ENCODE data around the gene HIBADH.
A peak's percentile ranks its signal among the peaks of the same experiment; 100 is the strongest.

Gene HIBADH

GRCh38 chr7:27662490-27663205 lies at the start of gene HIBADH:
TSS of gene HIBADH (minus strand) at chr7:27662883. CDS start at chr7:27662788, 95 bp downstream.
- DNase-seq (ENCODE audit: low read depth, low spot score) = peak; percentile 100

GRCh38 chr7:27712217-27712616 lies 49.5 kb upstream of the HIBADH start:
- no peak for DNase-seq (ENCODE audit: low read depth, low spot score)

DNA sequence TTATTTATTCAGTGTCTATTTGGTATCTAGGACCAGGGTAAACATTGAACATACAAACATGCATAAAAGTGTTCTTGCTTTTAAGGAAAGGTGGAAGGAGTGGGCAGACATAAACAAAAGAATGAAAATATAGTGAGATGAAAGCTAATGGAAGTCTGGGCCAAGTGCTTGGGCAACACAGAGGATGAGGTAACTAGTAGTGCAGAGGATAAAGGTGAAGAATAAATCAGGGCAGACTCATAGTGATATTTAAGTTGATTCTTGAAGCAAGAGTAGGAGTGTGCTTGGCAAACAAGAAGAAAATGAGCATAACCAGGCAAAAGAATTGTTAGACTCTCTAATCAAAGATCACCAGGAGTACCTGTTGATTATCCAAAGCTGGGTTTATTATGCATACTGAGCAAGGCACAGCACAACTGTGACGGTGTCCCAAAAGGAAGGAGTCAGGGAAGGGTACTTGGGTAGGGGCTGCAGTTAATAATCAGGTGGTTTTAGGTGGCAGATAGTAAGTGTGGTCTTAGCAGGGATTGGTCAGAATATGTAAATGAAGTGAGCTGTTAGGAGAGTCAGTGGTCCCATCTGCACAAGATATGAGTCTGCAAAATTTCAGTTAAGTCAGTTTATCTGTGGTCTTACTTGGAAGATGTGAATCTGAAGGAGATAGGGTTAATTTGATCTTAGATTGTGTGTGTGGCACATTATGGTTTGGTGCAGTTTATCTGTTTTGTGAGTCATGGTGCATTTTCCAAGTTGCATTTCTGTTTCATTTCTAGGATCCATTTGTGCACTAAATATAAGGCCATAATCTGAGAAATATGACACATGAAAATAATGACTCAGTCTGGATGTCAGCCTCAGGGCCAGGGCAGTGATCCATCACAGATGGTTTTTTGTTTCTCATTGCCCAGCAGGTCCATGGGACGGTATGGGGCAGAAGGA lies 46.7 kb upstream of the HIBADH start:
- no peak for DNase-seq (ENCODE audit: low read depth, low spot score)

GRCh38 chr7:27708485-27708884 lies 45.8 kb upstream of the HIBADH start:
- no peak for DNase-seq (ENCODE audit: low read depth, low spot score)

GRCh38 chr7:27705200-27705594 lies 42.5 kb upstream of the HIBADH start:
- DNase-seq (ENCODE audit: low read depth, low spot score) = no peak

- no peak for DNase-seq (ENCODE audit: low read depth, low spot score)
These were observed 41.9 kb upstream of the HIBADH start for GRCh38 chr7:27704422-27705199.

DNA sequence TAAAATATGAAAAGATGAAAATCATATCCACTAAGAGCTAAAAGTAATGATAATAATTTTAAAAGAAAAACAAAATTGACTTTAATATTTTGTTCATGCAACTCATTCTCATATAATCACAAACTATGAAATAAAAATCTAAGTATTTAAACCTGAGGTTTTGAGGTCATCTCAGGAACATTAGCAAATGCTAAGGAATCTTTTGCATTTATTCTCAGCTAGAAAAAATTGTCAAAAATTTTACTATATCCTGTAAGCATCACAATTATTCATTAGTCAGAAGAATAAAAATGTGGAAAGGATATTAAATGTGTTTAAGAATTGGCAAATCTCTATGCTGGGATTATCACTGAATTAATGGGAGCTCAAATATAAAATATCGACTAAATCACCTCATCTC lies 40.5 kb upstream of the HIBADH start:
- DNase-seq (ENCODE audit: low read depth, low spot score) = no peak

DNA sequence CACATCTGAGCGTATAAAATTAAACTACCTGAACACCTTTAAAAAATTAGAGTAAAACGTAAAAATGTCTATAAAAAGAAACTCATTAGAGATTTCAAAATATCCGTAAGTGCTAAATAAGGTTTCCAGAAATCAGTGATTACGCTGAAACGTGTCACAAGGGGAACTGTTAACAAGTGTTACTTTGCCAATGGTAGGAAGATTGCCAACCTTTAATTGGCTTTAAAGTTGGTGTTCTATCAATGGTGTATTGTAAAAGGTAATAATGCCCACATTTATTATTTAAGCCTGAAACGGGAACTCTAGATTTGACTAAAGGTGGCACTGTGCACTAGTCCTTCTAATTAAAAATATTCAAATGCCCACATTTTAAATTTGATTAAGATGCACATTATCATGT lies 37.8 kb upstream of the HIBADH start:
- DNase-seq (ENCODE audit: low read depth, low spot score) = no peak

GRCh38 chr7:27699751-27700150 lies 37.1 kb upstream of the HIBADH start:
- DNase-seq (ENCODE audit: low read depth, low spot score) = no peak

GRCh38 chr7:27697861-27698430 lies 35.3 kb upstream of the HIBADH start:
- DNase-seq (ENCODE audit: low read depth, low spot score) = peak; percentile 28

GRCh38 chr7:27695096-27695495 lies 32.4 kb upstream of the HIBADH start:
- DNase-seq (ENCODE audit: low read depth, low spot score) = no peak

- DNase-seq (ENCODE audit: low read depth, low spot score) = no peak
These were observed 31.1 kb upstream of the HIBADH start for GRCh38 chr7:27693794-27694193.

DNA sequence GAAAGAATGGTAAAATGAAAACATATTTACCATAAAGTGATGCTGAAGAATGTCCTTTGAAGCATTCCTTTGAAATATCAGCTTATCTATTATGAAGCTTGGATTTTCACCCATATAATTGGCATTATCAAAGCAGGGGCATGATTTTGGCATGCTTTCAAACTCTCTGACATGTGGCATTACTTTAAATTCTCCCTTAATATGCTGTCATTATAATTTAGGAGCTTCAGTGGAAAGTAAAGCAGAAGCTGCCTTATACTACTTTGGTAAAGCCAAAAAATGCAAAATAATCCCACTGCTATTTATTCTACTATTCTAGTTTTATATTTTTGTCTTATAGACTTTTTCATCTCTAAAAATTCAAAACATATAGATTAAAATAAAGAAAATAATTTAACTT lies 28.0 kb upstream of the HIBADH start:
- no peak for DNase-seq (ENCODE audit: low read depth, low spot score)

- peak; percentile 28 for DNase-seq (ENCODE audit: low read depth, low spot score)
These were observed 27.0 kb upstream of the HIBADH start for GRCh38 chr7:27689591-27690164.

DNA sequence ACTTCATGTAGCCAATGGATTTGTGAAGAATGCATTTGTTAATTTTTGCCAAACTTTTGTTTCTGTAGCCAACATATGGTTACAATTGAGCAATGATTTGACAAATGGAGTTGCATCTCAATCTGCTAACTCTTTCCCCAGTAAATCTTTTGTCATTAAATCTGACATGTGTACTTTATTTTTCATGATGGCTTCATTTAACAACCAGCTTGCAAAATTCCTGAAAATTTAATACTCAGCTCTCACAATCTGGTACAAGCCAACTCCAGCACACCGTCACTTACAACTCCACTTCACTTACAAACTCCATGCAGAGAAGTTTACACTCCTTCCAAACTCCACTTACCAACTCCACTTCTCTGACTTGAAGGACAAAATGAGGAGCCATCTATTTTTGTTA lies 26.5 kb upstream of the HIBADH start:
- no peak for DNase-seq (ENCODE audit: low read depth, low spot score)

GRCh38 chr7:27688646-27689045 lies 26.0 kb upstream of the HIBADH start:
- no peak for DNase-seq (ENCODE audit: low read depth, low spot score)

DNA sequence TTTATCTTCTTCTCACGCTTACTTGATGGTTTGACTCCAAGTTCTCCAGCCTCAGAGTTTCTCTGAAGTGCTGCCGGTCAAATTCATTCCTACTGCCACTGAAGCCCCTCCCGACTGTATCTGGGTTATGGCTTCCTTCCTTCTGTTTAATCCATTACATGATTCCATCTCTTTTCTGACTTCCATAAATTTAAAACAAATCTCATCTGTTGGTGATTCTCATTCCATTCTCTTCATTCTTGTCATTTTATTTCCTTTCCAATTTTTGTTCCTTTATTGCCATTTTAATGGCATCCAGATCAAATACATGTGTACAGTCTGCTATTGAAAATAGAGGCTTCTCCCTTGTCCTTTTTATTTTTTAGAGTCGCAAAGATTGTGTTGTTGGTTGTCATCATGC lies 25.4 kb upstream of the HIBADH start:
- no peak for DNase-seq (ENCODE audit: low read depth, low spot score)

GRCh38 chr7:27686315-27686714 lies 23.6 kb upstream of the HIBADH start:
- no peak for DNase-seq (ENCODE audit: low read depth, low spot score)

DNA sequence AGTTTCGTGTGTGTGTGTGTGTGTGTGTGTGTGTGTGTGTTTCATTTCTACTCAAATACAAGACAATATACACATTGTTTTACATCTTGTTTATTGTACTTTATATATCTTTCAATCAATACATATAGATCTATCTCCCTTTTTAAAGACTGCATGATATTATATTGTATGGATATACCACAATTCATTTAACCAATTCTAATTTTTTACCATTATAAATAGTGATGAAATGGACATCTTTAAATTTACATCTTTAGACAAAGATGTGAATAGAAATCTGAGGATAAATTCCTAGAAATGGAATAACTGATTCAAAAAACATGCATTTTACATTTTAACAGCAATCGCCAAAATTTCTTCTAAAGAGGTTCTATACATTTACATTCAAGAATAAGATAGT lies 23.2 kb upstream of the HIBADH start:
- DNase-seq (ENCODE audit: low read depth, low spot score) = no peak

DNA sequence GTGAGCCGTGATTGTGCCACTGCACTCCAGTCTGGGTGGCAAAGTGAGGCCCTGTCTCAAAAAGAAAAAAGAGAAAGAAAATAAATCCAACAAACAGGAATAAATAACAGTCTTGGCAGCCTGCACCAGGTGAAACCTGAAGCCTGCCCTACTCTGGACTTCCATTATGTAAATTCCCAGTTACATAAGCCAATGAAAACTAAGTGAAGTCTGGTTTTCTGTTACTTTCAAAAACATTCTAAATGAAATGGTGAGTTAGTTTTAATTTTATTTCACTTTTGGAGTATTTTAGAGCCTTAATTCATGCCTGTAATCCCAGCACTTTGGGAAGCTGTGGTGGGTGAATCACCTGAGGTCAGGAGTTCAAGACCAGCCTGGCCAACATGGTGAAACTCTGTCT lies 22.5 kb upstream of the HIBADH start:
- peak; percentile 15 for DNase-seq (ENCODE audit: low read depth, low spot score)

DNA sequence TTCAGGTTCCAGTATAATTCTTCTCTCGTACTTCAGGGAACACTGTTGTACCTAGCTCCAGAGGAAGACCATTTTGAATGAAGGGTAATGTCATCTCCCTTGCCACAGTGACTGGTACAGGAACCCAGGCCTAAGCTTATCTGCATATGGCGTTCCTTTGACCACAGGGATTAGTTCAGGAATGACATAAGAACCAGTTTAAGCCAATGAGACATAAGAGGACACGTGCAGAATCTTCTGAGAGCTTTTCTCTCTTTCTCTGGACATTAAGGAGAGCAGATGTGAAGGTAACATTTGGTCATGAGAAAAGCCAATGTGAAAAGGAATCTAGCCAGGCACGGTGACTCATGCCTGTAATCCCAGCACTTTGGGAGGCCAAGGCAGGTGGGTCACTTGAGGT lies 21.8 kb upstream of the HIBADH start:
- DNase-seq (ENCODE audit: low read depth, low spot score) = no peak

Measured in astrocyte of the hippocampus (primary cell).